Panc1 (cell line): ENCODE data around the gene WNK2. TPM values are rescaled to one million over a fixed set of nuclear protein-coding genes. Genes with fewer than 3 reads are reported as not detected.
"Not testable (repeated sequence)": the region's sequence is repeated elsewhere in the genome, so short reads cannot be mapped to it uniquely, and the experiment has no call there.

Experiments used
- ATAC-seq: fragments of 200-7000 bp; cut with Tn5 transposase; 2 replicates; pipeline ENCODE4 v1.9.1; 2020; ENCODE audit warnings: mild to moderate bottlenecking, moderate library complexity
- BruUV-seq: library from RNA; stranded (reverse); fragments of 400-500 nt; replicated peaks from 2 replicates; lab custom pipeline; 2021; lab: Mats Ljungman, UMichigan
- CTCF ChIA-PET: fragments of 300-600 bp; sonication (Branson Sonifier 250); formaldehyde crosslinking; loops from one replicate; lab custom pipeline; 2022; ENCODE audit warnings: antibody characterized with exemption; lab: Charles Lee
- POLR2A ChIA-PET: fragments of 300-600 bp; sonication (Branson Sonifier 250); formaldehyde crosslinking; loops from one replicate; lab custom pipeline; 2022; ENCODE audit warnings: antibody characterized with exemption; lab: Charles Lee
- DNase-seq: peaks from one replicate; pipeline ENCODE4 v3.0.0-alpha.2; 2010; ENCODE audit warnings: low read depth, low spot score
- H3K27ac ChIP-seq: 2 replicates; pipeline ENCODE4 v1.5.1; 2011; ENCODE audit warnings: mild to moderate bottlenecking, low read length, inconsistent platforms
- H3K27me3 ChIP-seq: fragments of 200-500 bp; sonication (Bioruptor generic); 2 replicates; pipeline ENCODE4 v1.6.0; 2014; ENCODE audit warnings: low read length, inconsistent platforms; ENCODE audit not compliant: control insufficient read depth, insufficient read depth
- H3K36me3 ChIP-seq: fragments of 200-500 bp; sonication (Bioruptor generic); 2 replicates; pipeline ENCODE4 v1.5.1; 2014; ENCODE audit warnings: inconsistent platforms, mild to moderate bottlenecking, low read length, moderate library complexity; ENCODE audit not compliant: control insufficient read depth, insufficient read depth
- H3K4me1 ChIP-seq: 2 replicates; pipeline ENCODE4 v1.5.1; 2011; ENCODE audit warnings: inconsistent platforms, mild to moderate bottlenecking, low read length, moderate library complexity; ENCODE audit not compliant: control insufficient read depth, insufficient read depth
- H3K4me3 ChIP-seq, 2 experiments: 2 replicates each; pipeline ENCODE4 v1.5.1; 2011 to 2012; ENCODE audit warnings: low read depth in 2 of 2, low read length in 2 of 2, mild to moderate bottlenecking in 2 of 2, inconsistent platforms in 1 of 2, moderate library complexity in 1 of 2
- H3K9me3 ChIP-seq: fragments of 200-500 bp; sonication (Bioruptor generic); 2 replicates; pipeline ENCODE4 v1.5.1; 2014; ENCODE audit warnings: low read depth, mild to moderate bottlenecking, inconsistent platforms, low read length, moderate library complexity; ENCODE audit not compliant: control insufficient read depth, insufficient read depth
- POLR2AphosphoS5 ChIP-seq: IDR thresholded peaks from 2 replicates; pipeline ENCODE4 v1.6.1; 2012; ENCODE audit warnings: mild to moderate bottlenecking, low read depth, low read length, moderate library complexity
- SIN3A ChIP-seq: IDR thresholded peaks from 2 replicates; pipeline ENCODE4 v1.6.1; 2012; ENCODE audit warnings: low read depth, mild to moderate bottlenecking, low read length, moderate library complexity, borderline replicate concordance; ENCODE audit not compliant: insufficient read depth
- TCF7L2 ChIP-seq: IDR thresholded peaks from 2 replicates; pipeline ENCODE4 v1.6.1; 2011; ENCODE audit warnings: mild to moderate bottlenecking, low read depth, low read length, inconsistent platforms
- in situ Hi-C: cut with HindIII; loops from 2 replicates; pipeline ENCODE4 v1.10.0; 2016; ENCODE audit warnings: low sequenced_read_pairs, low pct_unique_long_range_greater_than_20kb
- intact Hi-C: fragments of 100-400 bp; cut with micrococcal nuclease; formaldehyde crosslinking; loops from one replicate; pipeline ENCODE4 v1.10.0; 2022; ENCODE audit not compliant: unreplicated experiment
- total RNA-seq: library from RNA; stranded (reverse); gene quantifications from one replicate; pipeline ENCODE4 v1.2.1, GENCODE V29; 2021; ENCODE audit not compliant: unreplicated experiment
- TF ChIP-seq, protein P1 (sequence below), 2 experiments: IDR thresholded peaks; 2 replicates each; pipeline ENCODE4 v1.6.1; 2011 to 2012; ENCODE audit warnings: low read depth in 2 of 2, control low read depth in 1 of 2, low read length in 1 of 2, mild to moderate bottlenecking in 1 of 2, moderate library complexity in 1 of 2; ENCODE audit not compliant: insufficient read depth in 1 of 2
- TF ChIP-seq, protein P2 (sequence below): fragments of 450-650 bp; IDR thresholded peaks from 2 replicates; pipeline ENCODE4 v1.5.1; 2017; ENCODE audit warnings: mild to moderate bottlenecking

WNK2 gene
- total RNA-seq, 1 experiment from 2014 or later: 13.7 TPM

DNA sequence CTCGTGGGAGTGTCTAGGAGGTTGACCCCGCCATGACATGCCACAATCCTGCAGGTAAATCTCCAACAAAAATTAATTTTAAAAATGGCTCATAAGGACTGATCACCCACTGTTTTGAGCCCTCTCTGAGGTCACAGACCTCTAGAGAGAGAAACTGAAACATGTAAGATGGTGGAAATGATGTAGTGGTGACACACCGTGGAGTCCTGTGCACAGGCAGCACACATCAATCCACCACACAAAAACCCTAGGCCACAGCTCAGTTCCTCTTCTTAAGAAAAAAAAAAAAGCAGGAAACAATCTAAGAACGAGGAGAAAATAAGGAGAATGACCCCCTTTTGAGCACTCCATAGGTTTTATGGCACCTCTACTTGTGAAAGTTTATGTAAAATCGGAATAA, 173.7 kb downstream of the WNK2 start:
- TF ChIP-seq, protein P1, sequence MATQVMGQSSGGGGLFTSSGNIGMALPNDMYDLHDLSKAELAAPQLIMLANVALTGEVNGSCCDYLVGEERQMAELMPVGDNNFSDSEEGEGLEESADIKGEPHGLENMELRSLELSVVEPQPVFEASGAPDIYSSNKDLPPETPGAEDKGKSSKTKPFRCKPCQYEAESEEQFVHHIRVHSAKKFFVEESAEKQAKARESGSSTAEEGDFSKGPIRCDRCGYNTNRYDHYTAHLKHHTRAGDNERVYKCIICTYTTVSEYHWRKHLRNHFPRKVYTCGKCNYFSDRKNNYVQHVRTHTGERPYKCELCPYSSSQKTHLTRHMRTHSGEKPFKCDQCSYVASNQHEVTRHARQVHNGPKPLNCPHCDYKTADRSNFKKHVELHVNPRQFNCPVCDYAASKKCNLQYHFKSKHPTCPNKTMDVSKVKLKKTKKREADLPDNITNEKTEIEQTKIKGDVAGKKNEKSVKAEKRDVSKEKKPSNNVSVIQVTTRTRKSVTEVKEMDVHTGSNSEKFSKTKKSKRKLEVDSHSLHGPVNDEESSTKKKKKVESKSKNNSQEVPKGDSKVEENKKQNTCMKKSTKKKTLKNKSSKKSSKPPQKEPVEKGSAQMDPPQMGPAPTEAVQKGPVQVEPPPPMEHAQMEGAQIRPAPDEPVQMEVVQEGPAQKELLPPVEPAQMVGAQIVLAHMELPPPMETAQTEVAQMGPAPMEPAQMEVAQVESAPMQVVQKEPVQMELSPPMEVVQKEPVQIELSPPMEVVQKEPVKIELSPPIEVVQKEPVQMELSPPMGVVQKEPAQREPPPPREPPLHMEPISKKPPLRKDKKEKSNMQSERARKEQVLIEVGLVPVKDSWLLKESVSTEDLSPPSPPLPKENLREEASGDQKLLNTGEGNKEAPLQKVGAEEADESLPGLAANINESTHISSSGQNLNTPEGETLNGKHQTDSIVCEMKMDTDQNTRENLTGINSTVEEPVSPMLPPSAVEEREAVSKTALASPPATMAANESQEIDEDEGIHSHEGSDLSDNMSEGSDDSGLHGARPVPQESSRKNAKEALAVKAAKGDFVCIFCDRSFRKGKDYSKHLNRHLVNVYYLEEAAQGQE (IDR thresholded peaks at IDR 0.05; ENCODE audit: insufficient read depth in 1 of 2, low read depth in 2 of 2, low read length in 1 of 2): no peak
- TF ChIP-seq, protein P2, sequence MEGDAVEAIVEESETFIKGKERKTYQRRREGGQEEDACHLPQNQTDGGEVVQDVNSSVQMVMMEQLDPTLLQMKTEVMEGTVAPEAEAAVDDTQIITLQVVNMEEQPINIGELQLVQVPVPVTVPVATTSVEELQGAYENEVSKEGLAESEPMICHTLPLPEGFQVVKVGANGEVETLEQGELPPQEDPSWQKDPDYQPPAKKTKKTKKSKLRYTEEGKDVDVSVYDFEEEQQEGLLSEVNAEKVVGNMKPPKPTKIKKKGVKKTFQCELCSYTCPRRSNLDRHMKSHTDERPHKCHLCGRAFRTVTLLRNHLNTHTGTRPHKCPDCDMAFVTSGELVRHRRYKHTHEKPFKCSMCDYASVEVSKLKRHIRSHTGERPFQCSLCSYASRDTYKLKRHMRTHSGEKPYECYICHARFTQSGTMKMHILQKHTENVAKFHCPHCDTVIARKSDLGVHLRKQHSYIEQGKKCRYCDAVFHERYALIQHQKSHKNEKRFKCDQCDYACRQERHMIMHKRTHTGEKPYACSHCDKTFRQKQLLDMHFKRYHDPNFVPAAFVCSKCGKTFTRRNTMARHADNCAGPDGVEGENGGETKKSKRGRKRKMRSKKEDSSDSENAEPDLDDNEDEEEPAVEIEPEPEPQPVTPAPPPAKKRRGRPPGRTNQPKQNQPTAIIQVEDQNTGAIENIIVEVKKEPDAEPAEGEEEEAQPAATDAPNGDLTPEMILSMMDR: no peak
- TF ChIP-seq TCF7L2: no peak
- no peak for TF ChIP-seq POLR2AphosphoS5
- no peak for TF ChIP-seq SIN3A
- Histone ChIP-seq H3K27ac (no peak overlapping the region), H3K4me1 (no peaks in the 10 kb centered on the region; the same call in 1 of the 2 replicates), H3K27me3 (no peaks in the 10 kb centered on the region), H3K4me3 (no peak overlapping the region), H3K36me3 (no peaks in the 10 kb centered on the region), H3K9me3 (peaks cover 4% of the 10 kb centered on the region; the same call in 1 of the 2 replicates)
- in situ Hi-C loops: no loop called here
- no TSS peak for BruUV-seq
- no peak for ATAC-seq
- POLR2A ChIA-PET: no interaction called here
- intact Hi-C loops: no loop called here
- DNase-seq: no peak
- CTCF ChIA-PET: no interaction called here

DNA sequence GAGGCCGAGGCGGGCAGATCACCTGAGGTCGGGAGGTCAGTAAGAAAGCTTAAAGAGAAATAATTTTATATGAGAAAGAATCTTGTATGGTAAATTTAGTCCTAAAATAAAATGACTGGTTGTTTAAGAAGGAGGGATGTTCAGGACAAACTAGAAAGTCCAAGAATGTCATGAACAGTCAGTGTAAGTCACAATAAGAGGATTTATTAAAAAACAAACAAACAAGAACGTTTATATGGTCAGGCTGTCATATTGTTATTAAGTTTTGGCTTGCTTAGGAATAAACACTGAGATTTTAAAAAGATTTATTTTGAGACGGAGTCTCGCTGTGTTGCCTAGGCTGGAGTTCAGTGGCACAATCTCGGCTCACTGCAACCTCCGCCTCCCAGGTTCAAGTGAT, 176.0 kb downstream of the WNK2 start:
- H3K4me3 ChIP-seq, H3K27me3 ChIP-seq, intact Hi-C loops, H3K27ac ChIP-seq, CTCF ChIA-PET, POLR2A ChIA-PET, in situ Hi-C loops, H3K36me3 ChIP-seq, ATAC-seq, H3K9me3 ChIP-seq, H3K4me1 ChIP-seq, DNase-seq, BruUV-seq: not testable (repeated sequence)

DNA sequence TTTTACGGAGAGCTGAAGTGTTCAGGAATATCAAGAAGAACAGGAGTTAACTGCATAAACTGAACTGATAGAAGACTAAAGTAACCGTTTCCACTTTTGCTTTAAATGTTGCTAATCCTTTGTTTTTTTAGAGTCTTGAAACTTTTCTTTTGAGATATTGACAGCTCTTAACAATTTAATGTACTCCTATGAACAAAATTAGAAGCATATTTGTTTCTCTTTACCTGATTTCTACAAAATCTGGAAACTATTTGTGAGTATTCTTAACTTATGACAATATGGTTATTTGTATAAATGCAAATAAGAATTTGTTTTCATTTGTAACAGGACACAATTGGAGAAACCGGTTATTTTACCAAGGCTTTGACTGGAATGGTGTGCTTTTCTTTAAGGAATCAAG, 178.1 kb downstream of the WNK2 start:
- peaks cover 4% of the 10 kb centered on the region; the same call in 1 of the 2 replicates for H3K9me3 ChIP-seq
- TF ChIP-seq, protein P2: no peak
- TF ChIP-seq, protein P1 (IDR thresholded peaks at IDR 0.05; ENCODE audit: insufficient read depth in 1 of 2, low read depth in 2 of 2, low read length in 1 of 2): no peak
- TF ChIP-seq TCF7L2: no peak
- TF ChIP-seq POLR2AphosphoS5: no peak
- TF ChIP-seq SIN3A: no peak
- H3K27ac ChIP-seq: no peak overlapping the region
- BruUV-seq: no TSS peak
- no peaks in the 10 kb centered on the region for H3K27me3 ChIP-seq
- no peaks in the 10 kb centered on the region for H3K36me3 ChIP-seq
- intact Hi-C loops (no loop called here), in situ Hi-C loops (no loop called here)
- ATAC-seq: no peak
- ChIA-PET POLR2A (no interaction called here), CTCF (interaction anchor here (0.8 kb wide), 1 partner anchor 1359 kb away, joined by 3 read pairs; no protein-coding TSS in a partner anchor)
- H3K4me1 ChIP-seq: no peaks in the 10 kb centered on the region
- no peak for DNase-seq
- no peak overlapping the region for H3K4me3 ChIP-seq
